Measurements from ENCODE around the gene IPO11. TPM values are rescaled to one million over a fixed set of nuclear protein-coding genes. Genes with fewer than 3 reads are reported as not detected.

Gene IPO11
- total and polyA plus RNA-seq, 2 of the 4 experiments (the other 2 are of a cell fraction), result 12.6 to 40.0 TPM

- intact Hi-C loops (cut with micrococcal nuclease), result no loop called here
- Histone ChIP-seq H3K79me1 (ENCODE audit: low read depth in 1 of 2, low read length in 2 of 2) (no peaks in the 10 kb centered on the region; a peak in 1 of 4 replicates), H4K8ac (ENCODE audit: low read depth in 2 of 2, low read length in 2 of 2) (no peak overlapping the region), H2BK15ac (ENCODE audit: low read depth, low read length) (no peak overlapping the region), H3K9ac (ENCODE audit: low read depth, low read length) (no peak overlapping the region), H3K23ac (ENCODE audit: low read depth, low read length) (no peak overlapping the region), H3K4ac (ENCODE audit: low read depth, low read length) (no peak overlapping the region), H3K9me1 (ENCODE audit: insufficient read depth, low read length) (no peaks in the 10 kb centered on the region), H2AFZ (replicated peaks; ENCODE audit: low read length, poor library complexity) (no peak overlapping the region), H2BK120ac (ENCODE audit: low read depth, low read length) (no peak overlapping the region), H3K36me3 (ENCODE audit: control insufficient read depth, insufficient read depth, low read length) (0 out of 2 replicates have a peak, but pooled peaks cover 1% of the 10 kb centered on the region), H3K4me3 (ENCODE audit: insufficient read depth, low read depth, low read length) (no peak overlapping the region), H3K9me3 (ENCODE audit: control insufficient read depth, insufficient read depth, low read length) (no peaks in the 10 kb centered on the region), H2BK20ac (ENCODE audit: low read depth, low read length) (no peak overlapping the region), H3K27me3 (ENCODE audit: control insufficient read depth, insufficient read depth, low read length) (no peaks in the 10 kb centered on the region), H4K20me1 (ENCODE audit: insufficient read depth, low read length) (no peaks in the 10 kb centered on the region), H4K5ac (ENCODE audit: low read depth, low read length) (no peak overlapping the region), H2BK5ac (ENCODE audit: low read depth, low read length, poor library complexity, severe bottlenecking) (no peak overlapping the region), H3K27ac (ENCODE audit: insufficient read depth, low read length) (no peak overlapping the region), H4K91ac (ENCODE audit: insufficient read depth, low read depth, low read length) (no peak overlapping the region), H2AK9ac (replicated peaks; ENCODE audit: low read depth, low read length, poor library complexity) (no peak overlapping the region), H3K56ac (ENCODE audit: extremely low read depth, insufficient read depth, low read length) (no peak overlapping the region), H3K4me2 (ENCODE audit: low read depth, low read length) (no peak overlapping the region), H3K18ac (ENCODE audit: low read depth, low read length) (no peak overlapping the region), H3K4me1 (ENCODE audit: control insufficient read depth, insufficient read depth, low read length) (no peaks in the 10 kb centered on the region), H3K14ac (replicated peaks; ENCODE audit: low read depth, low read length) (no peak overlapping the region), H2AK5ac (ENCODE audit: low read depth, low read length) (no peak overlapping the region)
- CTCF ChIA-PET, result interaction anchor here (0.6 to 1.1 kb wide), 2 partner anchors 12 to 68 kb away, joined by 3 read pairs; no protein-coding TSS in a partner anchor
- WGBS, 2 experiments (ENCODE audit: extremely low coverage in 2 of 2, insufficient read length in 1 of 2), result 76% methylated on average over 6 of the region's 8 CpGs; no CpG with 5 or more reads in 1 of the 2 experiments
- no peak for ATAC-seq (ENCODE audit: low read depth)
- dilution Hi-C loops (cut with HindIII; ENCODE audit: low sequenced_read_pairs, unreplicated experiment), result no loop called here
- no peak for DNase-seq
- BruUV-seq (replicated peaks), result no TSS peak
- in situ Hi-C loops (cut with MboI; ENCODE audit: low sequenced_read_pairs), result no loop called here
- POLR2A ChIA-PET (ENCODE audit: unreplicated experiment), result no interaction called here
- TF ChIP-seq POLR2A (IDR thresholded peaks at IDR 0.05; ENCODE audit: low read depth, low read length), result no peak
- TF ChIP-seq MAZ (IDR thresholded peaks at IDR 0.05; ENCODE audit: borderline replicate concordance, low read depth, low read length), result no peak
- no peak for TF ChIP-seq NFE2L2 (IDR thresholded peaks at IDR 0.05; ENCODE audit: low read depth, low read length)
- no peak for TF ChIP-seq CEBPB (IDR thresholded peaks at IDR 0.05; ENCODE audit: low read depth, low read length)
- TF ChIP-seq FOS (IDR thresholded peaks at IDR 0.05; ENCODE audit: low read depth, low read length), result no peak
- no peak for TF ChIP-seq BHLHE40 (IDR thresholded peaks at IDR 0.05; ENCODE audit: low read depth, low read length)
- no peak for TF ChIP-seq USF2 (IDR thresholded peaks at IDR 0.05; ENCODE audit: low read depth, low read length)
- no peak for TF ChIP-seq RFX5 (IDR thresholded peaks at IDR 0.05; ENCODE audit: low read depth, low read length)
- no peak for TF ChIP-seq ELK1 (IDR thresholded peaks at IDR 0.05; ENCODE audit: borderline replicate concordance, low read depth, low read length)
- no peak for TF ChIP-seq CHD1 (IDR thresholded peaks at IDR 0.05; ENCODE audit: low read depth, low read length)
- no peak for TF ChIP-seq MXI1 (IDR thresholded peaks at IDR 0.05; ENCODE audit: borderline replicate concordance, low read depth, low read length)
- TF ChIP-seq SMC3 (IDR thresholded peaks at IDR 0.05; ENCODE audit: low read depth, low read length), result no peak
- TF ChIP-seq RCOR1 (IDR thresholded peaks at IDR 0.05; ENCODE audit: insufficient replicate concordance, low read length), result no peak
Measured at GRCh38 chr5:62581836-62582597, 169.5 kb downstream of the IPO11 start.

All from IMR-90 (cell line).